Measurements from ENCODE around the gene WEE2. TPM values are rescaled to one million over a fixed set of nuclear protein-coding genes. Genes with fewer than 3 reads are reported as not detected.

WEE2 gene
- total RNA-seq, 1 donor from 2014 or later = not detected

DNA sequence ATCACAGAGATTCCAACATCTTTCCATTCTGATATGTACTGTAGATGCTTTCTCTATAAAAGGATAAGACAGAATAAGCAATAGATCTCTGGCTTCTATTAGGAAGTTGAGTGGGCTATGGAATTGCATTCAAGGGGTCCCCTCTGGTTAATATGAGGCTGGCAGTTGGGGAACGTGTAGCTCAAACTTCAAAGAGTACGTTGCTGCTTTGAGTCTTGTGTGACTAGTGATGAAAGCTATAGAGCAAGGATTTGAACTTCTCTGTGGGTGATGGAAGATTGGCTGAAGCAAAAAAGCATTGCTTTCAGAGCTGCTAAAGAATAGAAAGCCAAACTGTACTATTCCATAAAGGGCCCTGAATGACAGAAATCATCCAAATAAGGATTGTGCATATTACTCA is 6.4 kb downstream of the WEE2 start:
- Histone ChIP-seq H3K4me1 (no peaks in the 10 kb centered on the region), H3K36me3 (no peaks in the 10 kb centered on the region), H3K27me3 (no peaks in the 10 kb centered on the region), H3K27ac (no peak overlapping the region), H3K9me3 (no peaks in the 10 kb centered on the region), H3K4me3 (no peak overlapping the region)
- TF ChIP-seq, protein P1, sequence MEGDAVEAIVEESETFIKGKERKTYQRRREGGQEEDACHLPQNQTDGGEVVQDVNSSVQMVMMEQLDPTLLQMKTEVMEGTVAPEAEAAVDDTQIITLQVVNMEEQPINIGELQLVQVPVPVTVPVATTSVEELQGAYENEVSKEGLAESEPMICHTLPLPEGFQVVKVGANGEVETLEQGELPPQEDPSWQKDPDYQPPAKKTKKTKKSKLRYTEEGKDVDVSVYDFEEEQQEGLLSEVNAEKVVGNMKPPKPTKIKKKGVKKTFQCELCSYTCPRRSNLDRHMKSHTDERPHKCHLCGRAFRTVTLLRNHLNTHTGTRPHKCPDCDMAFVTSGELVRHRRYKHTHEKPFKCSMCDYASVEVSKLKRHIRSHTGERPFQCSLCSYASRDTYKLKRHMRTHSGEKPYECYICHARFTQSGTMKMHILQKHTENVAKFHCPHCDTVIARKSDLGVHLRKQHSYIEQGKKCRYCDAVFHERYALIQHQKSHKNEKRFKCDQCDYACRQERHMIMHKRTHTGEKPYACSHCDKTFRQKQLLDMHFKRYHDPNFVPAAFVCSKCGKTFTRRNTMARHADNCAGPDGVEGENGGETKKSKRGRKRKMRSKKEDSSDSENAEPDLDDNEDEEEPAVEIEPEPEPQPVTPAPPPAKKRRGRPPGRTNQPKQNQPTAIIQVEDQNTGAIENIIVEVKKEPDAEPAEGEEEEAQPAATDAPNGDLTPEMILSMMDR (IDR thresholded peaks at IDR 0.05) = no peak
- DNase-seq (ENCODE audit: low spot score in 2 of 2) = no peak
- intact Hi-C loops (cut with DNase I) = no loop called here

DNA sequence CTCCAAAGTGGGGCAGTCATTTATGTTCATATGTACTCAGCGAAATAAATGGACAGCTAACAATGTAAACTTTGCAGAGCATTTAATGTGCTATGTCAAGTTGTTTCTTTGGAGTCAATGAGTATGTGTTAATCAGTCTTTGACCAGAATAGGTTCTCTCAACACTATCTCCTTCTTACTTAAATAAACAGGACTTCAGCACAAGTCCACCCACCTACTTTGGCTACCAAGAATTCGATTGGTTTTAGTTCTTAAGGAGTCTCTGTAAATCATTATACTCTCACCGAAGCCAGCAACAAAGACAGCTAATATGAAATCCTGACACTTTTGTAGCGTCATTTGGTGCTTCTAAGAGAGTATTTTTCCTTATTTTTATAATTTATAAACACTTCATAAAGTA is 6.9 kb downstream of the WEE2 start:
- intact Hi-C loops (cut with DNase I) = no loop called here
- no peak overlapping the region for H3K27ac ChIP-seq
- no peaks in the 10 kb centered on the region for H3K4me1 ChIP-seq
- no peak overlapping the region for H3K4me3 ChIP-seq
- no peak for DNase-seq (ENCODE audit: low spot score in 2 of 2)
- no peaks in the 10 kb centered on the region for H3K9me3 ChIP-seq
- no peaks in the 10 kb centered on the region for H3K36me3 ChIP-seq
- H3K27me3 ChIP-seq = no peaks in the 10 kb centered on the region
- TF ChIP-seq, protein P1 (IDR thresholded peaks at IDR 0.05) = no peak

DNA sequence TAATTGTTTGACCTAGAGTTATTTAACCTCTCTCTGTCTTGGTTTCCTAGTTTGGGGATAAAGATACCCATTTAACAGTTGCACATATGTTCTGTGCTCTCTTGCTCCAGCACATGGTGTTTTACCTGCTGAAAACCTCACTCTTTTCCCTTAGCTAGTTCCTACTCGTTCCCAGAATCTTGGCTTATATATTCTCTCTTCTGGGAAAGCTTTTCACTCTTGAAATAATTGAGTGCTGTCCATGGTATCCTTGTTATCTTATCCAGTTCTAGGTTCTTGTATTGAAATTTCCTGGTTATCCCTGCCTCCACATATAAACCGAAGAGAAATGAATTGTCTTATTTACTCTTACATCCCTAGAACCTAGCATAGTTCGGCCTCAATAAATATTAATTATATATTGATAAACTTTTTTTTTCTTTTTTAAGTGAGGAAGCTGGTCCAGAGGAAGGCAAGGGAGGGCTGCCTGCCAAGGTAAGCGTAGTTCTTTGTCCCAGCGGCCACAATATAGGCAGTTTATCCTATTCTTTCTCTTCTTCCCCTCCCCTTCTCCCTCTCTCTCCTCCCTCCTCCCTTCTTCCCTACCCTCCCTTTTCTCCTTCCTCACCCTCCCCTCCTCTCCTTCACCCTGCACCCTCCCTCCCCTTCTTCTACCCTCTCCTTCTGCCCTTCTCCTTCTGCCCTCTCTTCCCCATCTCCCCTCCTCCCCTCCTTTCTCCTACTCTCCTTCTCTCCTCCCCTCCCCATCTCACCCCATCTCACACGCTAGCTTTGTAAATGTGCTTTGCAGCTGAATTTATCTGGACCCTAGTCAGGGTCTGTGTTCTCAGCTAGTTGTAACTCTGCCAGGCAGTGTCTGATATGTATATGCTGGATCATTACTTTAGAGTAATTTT is 7.9 kb downstream of the WEE2 start:
- intact Hi-C loops (cut with DNase I) = no loop called here
- Histone ChIP-seq H3K4me1 (no peaks in the 10 kb centered on the region), H3K4me3 (no peak overlapping the region), H3K9me3 (no peaks in the 10 kb centered on the region), H3K27me3 (no peaks in the 10 kb centered on the region), H3K27ac (no peak overlapping the region), H3K36me3 (no peaks in the 10 kb centered on the region)
- TF ChIP-seq, protein P1 (IDR thresholded peaks at IDR 0.05) = no peak
- no peak for DNase-seq (ENCODE audit: low spot score in 2 of 2)

DNA sequence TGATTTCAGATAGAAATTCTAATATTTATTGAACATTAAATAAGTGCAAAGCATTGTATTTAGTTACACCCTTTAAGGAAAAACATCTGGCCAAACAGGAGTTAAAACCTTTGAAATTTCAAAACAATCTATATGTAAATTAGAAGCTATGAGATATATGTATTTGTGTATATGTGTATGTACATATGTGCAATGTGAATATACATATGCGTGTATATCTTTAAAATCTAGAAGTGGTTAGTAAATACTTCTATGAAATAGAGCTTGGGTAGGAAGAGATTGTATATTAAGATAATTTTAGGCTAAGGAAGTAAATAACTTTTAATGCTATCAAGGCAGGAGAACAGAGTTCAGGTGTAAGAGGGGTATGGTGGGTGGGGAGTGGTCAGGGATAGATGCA is 9.3 kb downstream of the WEE2 start:
- Histone ChIP-seq H3K27me3 (no peaks in the 10 kb centered on the region), H3K4me1 (no peaks in the 10 kb centered on the region), H3K27ac (no peak overlapping the region), H3K4me3 (no peak overlapping the region), H3K9me3 (no peaks in the 10 kb centered on the region), H3K36me3 (peaks cover 0 to 3% of the 10 kb centered on the region in 2 donors)
- intact Hi-C loops (cut with DNase I) = no loop called here
- DNase-seq (ENCODE audit: low spot score in 2 of 2) = no peak
- TF ChIP-seq, protein P1 (IDR thresholded peaks at IDR 0.05) = no peak

DNA sequence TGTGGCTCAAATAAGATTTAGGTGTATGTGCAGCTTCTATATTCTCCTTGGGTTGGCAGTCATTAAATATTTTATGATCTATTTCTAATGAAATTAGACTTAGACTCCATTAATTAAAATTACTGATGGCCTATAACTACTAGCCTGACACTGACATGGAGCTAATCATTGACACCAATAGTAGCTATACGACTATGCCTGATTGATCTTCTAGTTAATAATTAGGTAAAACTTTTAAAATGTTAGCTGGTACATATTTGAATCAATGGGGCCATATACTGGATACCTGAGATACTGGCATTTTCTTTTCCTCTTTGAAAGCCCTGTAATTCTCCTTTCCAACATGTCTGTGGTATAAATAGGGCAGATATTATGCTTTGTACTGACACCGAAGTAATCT is 14.4 kb downstream of the WEE2 start:
- TF ChIP-seq, protein P1 (IDR thresholded peaks at IDR 0.05) = no peak
- Histone ChIP-seq H3K4me3 (no peak overlapping the region), H3K36me3 (peaks cover 0 to 3% of the 10 kb centered on the region in 2 donors), H3K9me3 (no peaks in the 10 kb centered on the region), H3K4me1 (no peaks in the 10 kb centered on the region), H3K27me3 (no peaks in the 10 kb centered on the region), H3K27ac (no peak overlapping the region)
- intact Hi-C loops (cut with DNase I) = no loop called here
- no peak for DNase-seq (ENCODE audit: low spot score in 2 of 2)
